AG20443 (cell line): Measurements from ENCODE around the gene MTMR11.
A peak's percentile ranks its signal among the peaks of the same experiment; 100 is the strongest.
"Not testable (repeated sequence)": the region's sequence is repeated elsewhere in the genome, so short reads cannot be mapped to it uniquely, and the experiment has no call there.

Experiments
- DNase-seq: peaks from one replicate; pipeline ENCODE4 v3.0.0; 2012; ENCODE audit warnings: low spot score, mixed read lengths

MTMR11 gene

DNA sequence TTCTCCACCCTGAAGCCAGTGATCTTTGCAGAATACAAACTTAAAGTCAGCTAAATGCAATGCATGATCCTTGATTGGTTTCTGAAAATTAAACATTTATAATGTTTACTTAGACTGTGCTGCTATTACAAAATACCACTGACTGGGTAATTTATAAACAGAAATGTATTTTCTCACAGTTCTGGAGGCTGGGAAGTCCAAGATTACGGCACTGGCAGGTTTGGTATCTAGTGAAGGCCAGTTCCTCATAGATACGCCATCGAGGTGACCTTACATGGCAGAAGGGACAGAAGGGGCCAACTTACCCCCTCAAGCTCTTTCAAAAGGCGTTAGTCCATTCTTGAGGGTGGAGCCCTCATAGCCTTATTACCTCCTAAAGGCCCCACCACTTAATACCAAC lies 40.1 kb downstream of the MTMR11 start:
- no peak for DNase-seq

DNA sequence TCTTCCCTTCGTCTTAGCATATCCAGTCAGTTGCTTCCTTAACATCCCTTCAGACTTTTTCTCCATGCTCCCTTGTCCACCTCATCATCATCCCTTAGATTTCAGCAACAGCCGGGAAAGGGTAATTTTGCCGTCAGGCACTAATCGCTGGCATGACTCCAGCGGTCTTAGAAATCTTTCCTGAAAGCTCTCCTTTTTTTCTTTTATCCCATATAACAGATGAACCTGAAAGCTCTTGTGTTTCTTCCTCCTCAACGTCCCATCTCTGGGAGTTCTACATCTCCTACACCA lies 47.7 kb downstream of the MTMR11 start:
- DNase-seq = peak; percentile 23

DNA sequence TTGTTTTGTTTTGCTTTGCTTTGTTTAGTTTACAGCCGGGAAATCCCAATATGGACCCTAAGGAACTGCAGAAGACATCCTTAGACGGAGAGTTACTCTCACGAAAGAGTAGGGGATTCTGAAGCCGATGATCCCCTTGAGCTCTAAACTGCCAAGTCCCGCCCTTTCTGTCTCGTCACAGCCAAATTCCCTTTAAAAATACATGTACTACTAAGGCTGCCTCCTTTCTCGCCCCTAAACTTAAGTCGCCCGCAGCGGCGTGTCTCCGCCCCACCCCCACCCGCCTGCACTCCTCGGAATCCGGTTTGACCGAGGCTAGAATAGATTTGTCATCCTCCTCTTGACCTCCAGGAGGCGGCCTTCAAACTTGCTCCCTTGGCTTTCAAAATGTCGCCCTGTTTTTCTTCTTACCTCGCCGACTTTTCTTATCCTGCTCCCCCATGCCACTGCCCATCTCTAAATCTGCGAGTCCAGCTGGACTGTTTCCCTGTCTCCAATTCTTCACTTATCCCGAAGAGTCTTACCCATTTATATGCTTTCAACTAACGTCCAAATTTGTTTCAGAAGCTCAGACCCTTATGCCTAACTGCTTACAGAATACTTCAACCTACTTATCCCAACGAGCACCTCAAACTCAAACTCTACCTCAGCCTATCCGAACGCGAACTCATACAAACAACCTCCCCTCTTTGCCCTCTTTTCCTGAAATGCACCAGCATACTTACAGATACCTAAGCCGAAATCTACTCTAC lies 48.3 kb downstream of the MTMR11 start:
- peak; percentile 78 for DNase-seq

DNA sequence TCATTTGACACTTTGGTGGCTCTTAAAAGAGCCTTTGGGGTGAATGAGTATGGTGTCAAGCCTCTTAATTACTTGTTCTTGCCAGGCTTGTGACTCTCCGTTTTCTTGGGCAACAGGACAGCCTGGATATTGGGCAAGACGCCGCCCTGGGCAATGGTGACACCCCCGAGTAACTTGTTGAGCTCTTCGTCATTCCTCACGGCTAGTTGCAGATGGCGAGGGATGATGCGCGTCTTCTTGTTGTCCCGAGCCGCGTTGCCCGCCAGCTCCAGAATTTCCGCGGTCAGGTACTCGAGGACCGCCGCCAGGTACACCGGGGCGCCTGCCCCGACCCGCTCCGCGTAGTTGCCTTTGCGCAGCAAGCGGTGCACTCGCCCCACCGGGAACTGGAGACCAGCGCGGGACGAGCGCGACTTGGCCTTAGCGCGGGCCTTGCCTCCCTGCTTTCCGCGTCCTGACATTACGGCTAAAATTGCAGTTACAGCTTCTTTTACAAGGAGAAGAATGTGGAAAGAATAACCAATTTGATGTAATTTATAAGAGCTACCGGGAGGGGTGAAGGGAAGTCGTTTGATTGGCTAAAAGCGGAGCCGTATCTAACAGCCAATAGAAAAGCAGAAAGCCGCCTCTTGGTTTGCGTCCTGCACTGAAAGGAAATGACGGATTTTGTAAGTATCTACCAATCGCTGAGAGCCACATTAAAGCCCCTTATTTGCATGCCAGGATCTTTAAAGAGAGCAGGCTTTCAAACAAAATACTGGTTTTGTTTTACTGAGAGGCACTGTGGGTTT lies 49.0 kb downstream of the MTMR11 start:
- peak; percentile 85 for DNase-seq

DNA sequence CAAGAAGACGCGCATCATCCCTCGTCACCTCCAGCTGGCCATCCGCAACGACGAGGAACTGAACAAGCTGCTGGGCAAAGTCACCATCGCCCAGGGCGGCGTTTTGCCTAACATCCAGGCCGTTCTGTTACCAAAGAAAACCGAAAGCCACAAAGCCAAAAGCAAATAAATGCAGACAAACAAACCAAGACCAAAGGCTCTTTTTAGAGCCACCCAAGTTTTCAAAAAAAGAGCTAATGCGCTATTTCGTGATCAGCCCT lies 49.6 kb downstream of the MTMR11 start:
- not testable (repeated sequence) for DNase-seq

DNA sequence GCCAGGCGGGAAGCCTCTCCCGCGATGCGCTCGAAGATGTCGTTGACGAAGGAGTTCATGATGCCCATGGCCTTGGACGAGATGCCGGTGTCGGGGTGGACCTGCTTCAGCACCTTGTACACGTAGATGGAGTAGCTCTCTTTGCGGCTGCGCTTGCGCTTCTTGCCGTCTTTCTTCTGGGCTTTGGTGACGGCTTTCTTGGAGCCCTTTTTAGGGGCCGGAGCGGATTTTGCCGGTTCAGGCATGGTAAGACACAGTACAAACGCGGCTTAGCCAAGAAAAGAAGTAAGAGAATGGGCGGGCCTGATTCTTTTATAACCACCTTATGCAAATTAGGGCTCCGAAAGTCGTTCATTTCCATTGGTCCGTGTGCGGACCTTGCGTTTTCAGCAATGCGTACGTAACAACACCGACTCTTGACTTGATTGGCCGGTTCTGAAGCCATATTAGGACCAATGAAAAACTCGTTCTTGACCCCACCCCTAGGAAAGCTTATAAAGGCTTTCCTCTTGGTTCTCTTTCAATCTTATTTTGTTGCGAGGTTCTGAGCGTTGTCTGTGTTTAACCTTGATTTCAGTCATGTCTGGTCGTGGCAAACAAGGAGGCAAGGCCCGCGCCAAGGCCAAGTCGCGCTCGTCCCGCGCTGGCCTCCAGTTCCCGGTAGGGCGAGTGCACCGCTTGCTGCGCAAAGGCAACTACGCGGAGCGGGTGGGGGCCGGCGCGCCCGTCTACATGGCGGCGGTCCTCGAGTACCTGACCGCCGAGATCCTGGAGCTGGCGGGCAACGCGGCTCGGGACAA lies 50.1 kb downstream of the MTMR11 start:
- peak; percentile 91 for DNase-seq

DNA sequence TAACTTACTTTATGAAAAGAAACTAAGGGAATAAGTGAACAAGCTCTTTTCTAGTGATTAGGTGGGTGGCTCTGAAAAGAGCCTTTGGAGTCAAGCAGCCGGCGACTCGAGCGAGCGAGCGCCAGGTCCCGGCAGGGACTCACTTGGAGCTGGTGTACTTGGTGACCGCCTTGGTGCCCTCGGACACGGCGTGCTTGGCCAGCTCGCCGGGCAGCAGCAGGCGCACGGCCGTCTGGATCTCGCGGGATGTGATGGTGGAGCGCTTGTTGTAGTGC lies 50.6 kb downstream of the MTMR11 start:
- DNase-seq = not testable (repeated sequence)

DNA sequence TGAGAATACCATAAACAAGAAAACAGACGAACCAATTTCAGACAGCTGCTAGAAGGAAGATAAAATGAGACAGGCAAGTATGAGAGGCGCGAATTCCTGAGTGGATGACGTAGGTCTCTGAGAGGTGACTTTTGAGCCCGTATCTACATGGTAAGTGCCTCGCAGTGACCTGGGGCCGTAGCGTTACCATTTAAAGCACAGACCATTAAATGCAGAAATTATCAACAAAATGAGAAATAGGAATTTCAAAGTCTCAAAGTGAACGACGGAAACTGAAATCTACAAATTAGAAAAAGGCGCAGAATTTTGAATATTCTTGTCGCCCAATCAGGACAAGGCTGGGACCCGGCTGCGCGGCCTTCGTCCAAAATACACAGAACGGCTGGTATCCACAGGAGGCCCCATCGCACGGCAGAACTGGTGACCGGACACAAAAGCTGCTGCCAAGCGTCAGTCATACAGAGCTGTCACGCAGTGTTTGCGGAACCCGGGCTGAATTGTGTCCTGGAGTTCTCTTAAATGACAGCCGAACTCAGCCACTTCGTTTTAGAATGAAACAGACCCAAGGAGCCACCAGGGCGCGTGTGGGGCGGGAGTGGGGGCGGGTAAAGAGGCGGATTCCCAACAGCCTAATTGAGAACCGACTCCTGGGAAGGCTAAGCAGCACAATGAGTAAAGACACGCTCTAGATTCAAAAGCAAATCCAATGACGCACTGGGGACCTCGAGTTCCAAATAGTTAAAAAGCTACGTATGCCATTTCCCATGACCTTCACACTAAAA lies 51.1 kb downstream of the MTMR11 start:
- peak; percentile 88 for DNase-seq

DNA sequence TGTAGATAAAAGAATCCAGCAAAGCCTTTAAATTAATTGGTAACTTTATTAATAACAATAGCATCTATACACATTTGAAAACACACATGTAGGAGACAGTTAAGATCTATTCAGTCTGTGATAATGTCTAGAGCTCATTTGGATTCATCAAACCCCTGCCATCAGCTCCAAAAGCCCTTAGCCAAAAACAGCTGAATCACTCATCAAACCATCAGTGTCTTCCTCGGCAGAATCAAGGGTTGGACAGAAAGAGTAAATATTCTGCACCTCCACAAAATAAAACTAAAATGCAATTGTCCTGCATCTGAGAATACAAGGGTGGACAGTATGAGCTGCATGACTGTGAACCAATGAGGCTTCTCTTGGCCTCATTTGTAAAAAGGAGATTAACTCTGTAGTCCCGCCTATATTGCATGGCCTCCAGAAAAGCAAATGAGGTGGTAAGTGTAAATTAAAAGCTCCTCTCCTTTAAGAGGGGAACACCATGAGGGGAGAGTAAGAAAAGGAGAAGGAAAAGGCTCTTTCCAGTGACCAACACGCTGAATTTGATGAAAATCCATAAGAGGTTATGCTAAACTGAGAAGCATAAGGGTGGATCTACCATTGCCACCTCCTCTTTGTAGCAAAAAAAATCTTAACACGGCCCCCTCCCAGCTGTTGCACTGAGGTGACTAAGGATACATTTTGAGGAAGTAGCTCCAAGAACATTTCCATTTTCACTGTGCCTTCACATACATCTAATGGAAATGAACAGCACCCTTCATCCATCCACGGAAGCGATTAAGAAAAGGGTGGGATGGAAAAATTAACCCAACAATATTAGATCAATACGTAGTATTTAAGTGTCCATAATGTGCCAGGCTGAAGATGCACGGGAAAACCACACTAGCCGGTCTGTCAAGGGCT lies 52.0 kb downstream of the MTMR11 start:
- peak; percentile 10 for DNase-seq

DNA sequence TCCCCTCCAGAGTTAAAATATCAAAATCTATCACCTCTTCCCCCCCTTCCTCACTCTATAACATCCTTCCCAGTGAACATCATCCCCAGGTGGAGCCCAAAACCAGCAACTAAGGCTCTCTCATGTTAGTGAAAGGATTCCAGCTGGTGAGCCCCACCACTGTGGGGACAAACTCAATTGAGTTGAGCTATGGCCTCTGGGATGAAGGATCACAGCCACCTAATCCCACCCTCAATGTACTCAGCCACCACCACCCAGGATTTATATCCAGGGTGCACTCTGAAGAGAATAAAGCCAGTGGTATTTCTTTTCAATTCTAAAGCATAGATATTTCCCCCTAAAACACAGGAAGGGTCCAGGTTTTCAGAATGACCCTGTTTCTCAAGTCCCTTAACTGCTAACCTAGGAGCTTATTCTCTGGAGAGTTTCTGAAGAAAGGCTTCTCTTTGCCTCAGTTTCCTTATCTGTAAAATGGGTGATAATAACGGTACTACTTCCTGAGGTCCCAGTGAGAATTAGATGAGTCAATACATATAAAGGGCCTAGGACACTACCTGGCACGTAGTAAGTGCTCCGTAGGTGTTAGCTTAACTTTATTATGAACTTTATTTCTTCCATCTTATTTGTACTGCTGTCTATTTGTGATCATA lies 53.0 kb downstream of the MTMR11 start:
- DNase-seq = no peak

DNA sequence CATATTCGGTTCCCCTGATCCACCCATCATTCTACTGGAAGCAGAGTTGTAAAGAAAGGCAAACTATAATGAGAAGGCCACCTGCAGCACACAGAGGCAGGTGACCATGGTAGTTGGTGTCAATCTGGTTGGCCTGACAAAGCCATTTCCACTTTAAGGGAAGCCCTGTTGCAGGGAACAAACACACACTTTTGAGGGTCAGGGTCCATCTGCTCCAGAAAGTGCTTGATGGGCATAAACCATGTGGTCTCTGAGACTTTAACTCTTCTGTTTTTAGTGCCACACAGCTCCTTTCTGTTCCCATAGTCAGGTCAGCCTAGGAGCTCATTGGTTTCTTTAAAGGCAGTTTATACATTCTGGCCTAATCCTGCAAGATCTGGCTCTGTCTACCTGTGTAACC lies 54.8 kb downstream of the MTMR11 start:
- DNase-seq = no peak

DNA sequence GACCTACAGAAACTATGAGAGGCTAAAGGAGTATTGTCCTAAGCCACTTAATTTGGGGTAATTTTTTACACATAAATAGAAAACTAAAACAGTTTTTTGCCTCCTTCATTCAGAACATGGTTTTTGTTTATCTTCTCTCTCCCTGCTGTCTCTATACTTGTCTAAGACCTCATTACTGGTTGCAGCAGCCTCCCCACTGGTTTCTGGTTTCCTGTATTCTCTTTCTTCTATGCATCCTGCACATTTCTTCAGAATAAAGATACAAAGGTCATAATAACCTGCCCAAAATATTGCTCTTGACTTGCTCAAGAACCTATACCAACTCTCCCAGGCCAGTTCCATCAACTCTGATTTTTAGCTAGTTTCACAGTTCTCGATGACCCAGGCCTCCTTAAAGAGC lies 57.1 kb downstream of the MTMR11 start:
- no peak for DNase-seq
